A673 (cell line): Measurements from ENCODE around the gene ADAT2. TPM values are rescaled to one million over a fixed set of nuclear protein-coding genes. Genes with fewer than 3 reads are reported as not detected.

ENCODE experiments used
- BruUV-seq: library from RNA; stranded (reverse); fragments of 400-500 nt; replicated peaks from 2 replicates; lab custom pipeline; 2021; lab: Mats Ljungman, UMichigan
- CTCF ChIA-PET: fragments of 300-600 bp; sonication (Branson Sonifier 250); formaldehyde crosslinking; loops from one replicate; lab custom pipeline; 2022; ENCODE audit warnings: antibody characterized with exemption; lab: Charles Lee
- POLR2A ChIA-PET: fragments of 300-600 bp; sonication (Branson Sonifier 250); formaldehyde crosslinking; loops from one replicate; lab custom pipeline; 2022; ENCODE audit warnings: antibody characterized with exemption; ENCODE audit not compliant: low non-redundant PET; lab: Charles Lee
- DNase-seq: peaks from one replicate; pipeline ENCODE4 v3.0.0-alpha.2; 2015; ENCODE audit warnings: low spot score
- H3K27ac ChIP-seq: fragments of 200-600 bp; sonication (generic); 2 replicates; pipeline ENCODE4 v1.5.1; 2016; ENCODE audit warnings: mixed run types, low read depth, mild to moderate bottlenecking, mixed read lengths, antibody characterized with exemption, low read length; ENCODE audit not compliant: poor library complexity, severe bottlenecking
- H3K27me3 ChIP-seq: fragments of 200-600 bp; sonication (generic); replicated peaks from 2 replicates; pipeline ENCODE4 v1.6.1; 2017; ENCODE audit warnings: mixed run types, low read depth, mild to moderate bottlenecking, mixed read lengths, antibody characterized with exemption, low read length; ENCODE audit not compliant: insufficient read depth, poor library complexity
- H3K36me3 ChIP-seq: fragments of 200-600 bp; sonication (generic); 2 replicates; pipeline ENCODE4 v1.6.1; 2016; ENCODE audit warnings: mixed run types, mild to moderate bottlenecking, mixed read lengths, antibody characterized with exemption, low read length; ENCODE audit not compliant: insufficient read depth, poor library complexity, severe bottlenecking
- H3K4me1 ChIP-seq: fragments of 200-600 bp; sonication (generic); 2 replicates; pipeline ENCODE4 v1.6.1; 2017; ENCODE audit warnings: mixed run types, mild to moderate bottlenecking, mixed read lengths, antibody characterized with exemption, low read length; ENCODE audit not compliant: insufficient read depth, poor library complexity, severe bottlenecking
- H3K4me3 ChIP-seq: fragments of 200-600 bp; sonication (generic); 2 replicates; pipeline ENCODE4 v1.5.1; 2016; ENCODE audit warnings: low read depth, mixed run types, mild to moderate bottlenecking, mixed read lengths, low read length; ENCODE audit not compliant: poor library complexity, severe bottlenecking
- H3K9me3 ChIP-seq: fragments of 200-600 bp; sonication (generic); 2 replicates; pipeline ENCODE4 v1.6.1; 2016; ENCODE audit warnings: mixed run types, low read depth, mild to moderate bottlenecking, mixed read lengths, antibody characterized with exemption, low read length; ENCODE audit not compliant: poor library complexity, severe bottlenecking
- CTCF ChIP-seq: fragments of 300-800, 200-600 bp; sonication (generic); conservative IDR thresholded peaks from 2 replicates; pipeline ENCODE4 v1.5.1; 2017; ENCODE audit warnings: low read depth, mild to moderate bottlenecking, antibody characterized with exemption, low read length, moderate library complexity, mixed read lengths
- EZH2 ChIP-seq: fragments of 200-600 bp; sonication (generic); IDR thresholded peaks from 2 replicates; pipeline ENCODE4 v1.6.1; 2017; ENCODE audit warnings: borderline replicate concordance, low read depth, mild to moderate bottlenecking, mixed read lengths, antibody characterized with exemption, low read length; ENCODE audit not compliant: poor library complexity, severe bottlenecking
- intact Hi-C: fragments of 100-400 bp; cut with micrococcal nuclease; formaldehyde crosslinking; loops from one replicate; pipeline ENCODE4 v1.10.0; 2022; ENCODE audit not compliant: unreplicated experiment
- total RNA-seq: library from RNA; stranded (reverse); gene quantifications from 2 replicates; pipeline ENCODE4 v1.2.3, GENCODE V29; 2021

ADAT2 gene
- total RNA-seq, 1 experiment from 2014 or later, result 9.9 TPM

GRCh38 chr6:143376861-143377260 lies 73.6 kb downstream of the ADAT2 start:
- Histone ChIP-seq H3K9me3 (no peaks in the 10 kb centered on the region), H3K27ac (no peak overlapping the region), H3K4me1 (no peaks in the 10 kb centered on the region), H3K4me3 (no peak overlapping the region), H3K27me3 (peaks cover 6% of the 10 kb centered on the region), H3K36me3 (no peaks in the 10 kb centered on the region)
- DNase-seq, result no peak
- TF ChIP-seq EZH2 (no peak), CTCF (no peak)
- BruUV-seq, result no TSS peak
- intact Hi-C loops, result no loop called here
- ChIA-PET POLR2A (no interaction called here), CTCF (no interaction called here)

- CTCF ChIA-PET, result no interaction called here
- H3K36me3 ChIP-seq, result no peaks in the 10 kb centered on the region
- no peak for DNase-seq
- POLR2A ChIA-PET, result no interaction called here
- intact Hi-C loops, result no loop called here
- no peak overlapping the region for H3K27ac ChIP-seq
- no TSS peak for BruUV-seq
- no peak for TF ChIP-seq EZH2
- TF ChIP-seq CTCF, result no peak
- no peaks in the 10 kb centered on the region for H3K9me3 ChIP-seq
- H3K4me1 ChIP-seq, result no peaks in the 10 kb centered on the region
- no peak overlapping the region for H3K4me3 ChIP-seq
- H3K27me3 ChIP-seq, result peaks cover 6% of the 10 kb centered on the region
Observed at GRCh38 chr6:143376375-143376774, 74.1 kb downstream of the ADAT2 start.

GRCh38 chr6:143375022-143375585 lies 75.4 kb downstream of the ADAT2 start:
- no peak for DNase-seq
- intact Hi-C loops, result no loop called here
- peaks cover 6% of the 10 kb centered on the region for H3K27me3 ChIP-seq
- no peak overlapping the region for H3K27ac ChIP-seq
- no peak for TF ChIP-seq CTCF
- TF ChIP-seq EZH2, result no peak
- CTCF ChIA-PET, result no interaction called here
- BruUV-seq, result no TSS peak
- no peak overlapping the region for H3K4me3 ChIP-seq
- no peaks in the 10 kb centered on the region for H3K36me3 ChIP-seq
- H3K9me3 ChIP-seq, result no peaks in the 10 kb centered on the region
- H3K4me1 ChIP-seq, result no peaks in the 10 kb centered on the region
- POLR2A ChIA-PET, result no interaction called here
